ENCODE measurements around the gene ZNF888. TPM values are rescaled to one million over a fixed set of nuclear protein-coding genes. Genes with fewer than 3 reads are reported as not detected.
A peak's percentile ranks its signal among the peaks of the same experiment; 100 is the strongest.

ZNF888 gene
- total RNA-seq, 1 experiment from 2014 or later = 13.4 TPM

- peak within 1 kb of the TSS; percentile 68 for H3K9ac ChIP-seq (ENCODE audit: extremely low read depth, insufficient read length, low read length)
- H3K4me1 ChIP-seq (ENCODE audit: insufficient read depth, low read length) = no peaks in the 10 kb centered on the region
- peak; percentile 99 for DNase-seq
- no peaks in the 10 kb centered on the region for H4K20me1 ChIP-seq (ENCODE audit: control insufficient read depth, insufficient read depth, insufficient read length)
- no peak within 1 kb of the TSS for H2BK120ac ChIP-seq (ENCODE audit: low read depth, low read length, poor library complexity, severe bottlenecking)
- H2AK5ac ChIP-seq (ENCODE audit: insufficient read length, low read length) = no peak within 1 kb of the TSS
- no peak for TF ChIP-seq CTCF (conservative IDR thresholded peaks at IDR 0.05)
- Mint-ChIP-seq H3K9me3 (peaks cover 4 to 9% of the 10 kb centered on the region in 2 experiments; a peak in 4 of 5 replicates), H3K27me3 (ENCODE audit: low read depth) (peaks cover 4% of the 10 kb centered on the region; the same call in 1 of the 2 replicates), H3K27ac (peak within 1 kb of the TSS; percentile 91 to 94 (median 93); a peak in 5 of 7 replicates), H3K36me3 (ENCODE audit: insufficient read depth in 1 of 3, low read depth in 3 of 3) (peaks cover 14 to 27% (median 18%) of the 10 kb centered on the region in 3 experiments), H3K4me1 (peaks cover 21 to 22% of the 10 kb centered on the region in 2 experiments), H3K4me3 (peak within 1 kb of the TSS; percentile 90 to 99)
- H3K4ac ChIP-seq (ENCODE audit: low read depth, low read length) = no peak within 1 kb of the TSS
- H3K18ac ChIP-seq (ENCODE audit: insufficient read length, low read depth, low read length) = peak within 1 kb of the TSS; percentile 39
- peak within 1 kb of the TSS; percentile 95 for H3K4me2 ChIP-seq (ENCODE audit: insufficient read depth, insufficient read length, low read length)
- H2BK5ac ChIP-seq (ENCODE audit: insufficient read length, low read length) = no peak within 1 kb of the TSS
- H2BK20ac ChIP-seq (ENCODE audit: low read depth, low read length, poor library complexity, severe bottlenecking) = no peak within 1 kb of the TSS
- WGBS (ENCODE audit: extremely low coverage, insufficient read length, low lambda C conversion rate) = no CpG with 5 or more reads among the region's 55 CpGs
- no peak within 1 kb of the TSS for H2BK15ac ChIP-seq (ENCODE audit: low read depth, low read length)
- peaks cover 9% of the 10 kb centered on the region for H3K23me2 ChIP-seq (ENCODE audit: insufficient read length, low read depth, low read length, poor library complexity, severe bottlenecking)
- no peak within 1 kb of the TSS for H3T11ph ChIP-seq (ENCODE audit: low read length)
- peak within 1 kb of the TSS; percentile 91 for H2AFZ ChIP-seq (ENCODE audit: low read length)
- H3K9me3 ChIP-seq (ENCODE audit: control insufficient read depth, low read depth, low read length) = no peaks in the 10 kb centered on the region
- no peaks in the 10 kb centered on the region; the same call in 1 of the 2 replicates for H3K79me2 ChIP-seq (ENCODE audit: insufficient read depth, low read length)
- H4K8ac ChIP-seq (replicated peaks; ENCODE audit: insufficient read length, low read depth, low read length) = no peak within 1 kb of the TSS
- peak within 1 kb of the TSS; percentile 44; the same call in 1 of the 2 replicates for H3K14ac ChIP-seq (ENCODE audit: insufficient read depth, low read length)
- H4K91ac ChIP-seq (ENCODE audit: insufficient read length, low read depth, low read length) = no peak within 1 kb of the TSS
- H3K79me1 ChIP-seq (ENCODE audit: insufficient read depth, low read depth, low read length, poor library complexity, severe bottlenecking) = no peaks in the 10 kb centered on the region
- no peaks in the 10 kb centered on the region for H3K27me3 ChIP-seq (ENCODE audit: insufficient read depth, low read length)
- peak within 1 kb of the TSS; percentile 35 for H3K27ac ChIP-seq (ENCODE audit: insufficient read length, low read depth, low read length)
- no peak within 1 kb of the TSS for H3K56ac ChIP-seq (ENCODE audit: insufficient read length, low read depth, low read length)
- H2BK12ac ChIP-seq (ENCODE audit: insufficient read length, low read depth, low read length) = no peak within 1 kb of the TSS
- H4K5ac ChIP-seq (ENCODE audit: insufficient read length, low read depth, low read length) = no peak within 1 kb of the TSS
- H3K23ac ChIP-seq (ENCODE audit: insufficient read length, low read depth, low read length) = no peak within 1 kb of the TSS
Observed at GRCh38 chr19:52962394-52963246, 39.4 kb upstream of the ZNF888 start, which contains the start of gene ZNF816. Gene ZNF816 (minus strand): TSS chr19:52962881. CDS start chr19:52956089, 6,792 bp downstream.

Measured in H9 (cell line).